Activated CD4-positive, alpha-beta T cell treated with anti-CD3 and anti-CD28 coated beads for 36 hours (primary cell): ENCODE data around the gene CAP2. TPM values are rescaled to one million over a fixed set of nuclear protein-coding genes. Genes with fewer than 3 reads are reported as not detected.
"Not testable (repeated sequence)": the region's sequence is repeated elsewhere in the genome, so short reads cannot be mapped to it uniquely, and the experiment has no call there.

Experiments used
- ATAC-seq: fragments of 200-7000 bp; cut with Tn5 transposase; one replicate; pipeline ENCODE4 v1.10.0; 2021; ENCODE audit warnings: mild to moderate bottlenecking, moderate library complexity
- CTCF ChIA-PET: fragments of 350-600 bp; sonication (Branson Sonifier 250); formaldehyde crosslinking; loops from one replicate; lab custom pipeline; 2021; ENCODE audit warnings: antibody characterized with exemption; lab: Charles Lee
- POLR2A ChIA-PET: fragments of 350-600 bp; sonication (Branson Sonifier 250); formaldehyde crosslinking; loops from one replicate; lab custom pipeline; 2021; ENCODE audit warnings: antibody characterized with exemption, inconsistent platforms; lab: Charles Lee
- DNase-seq: peaks from one replicate; pipeline ENCODE4 v3.0.0-alpha.2; 2020
- H3K27ac Mint-ChIP-seq: one replicate; pipeline ENCODE4 v1.8.0; 2021; ENCODE audit warnings: mixed read lengths
- H3K27me3 Mint-ChIP-seq: one replicate; pipeline ENCODE4 v1.8.0; 2021; ENCODE audit warnings: mixed read lengths
- H3K36me3 Mint-ChIP-seq: one replicate; pipeline ENCODE4 v1.8.0; 2021; ENCODE audit warnings: low read depth, mixed read lengths
- H3K4me1 Mint-ChIP-seq: one replicate; pipeline ENCODE4 v1.8.0; 2021; ENCODE audit warnings: mixed read lengths
- H3K4me3 Mint-ChIP-seq: one replicate; pipeline ENCODE4 v1.8.0; 2021; ENCODE audit warnings: mild to moderate bottlenecking, moderate library complexity, mixed read lengths
- H3K9me3 Mint-ChIP-seq: one replicate; pipeline ENCODE4 v1.8.0; 2021; ENCODE audit warnings: low read depth, mixed read lengths
- intact Hi-C, 2 experiments: fragments of 100-400 bp; cut with DNase I in 1 of 2; cut with micrococcal nuclease in 1 of 2; formaldehyde crosslinking; loops; one replicate each; pipeline versions ENCODE4 v1.14.2 to v1.15.1; 2022 to 2024; cut with DNase I, micrococcal nuclease
- total RNA-seq, 2 experiments: library from RNA; stranded (reverse); gene quantifications; one replicate each; pipeline ENCODE4 v1.2.3, GENCODE V29; 2021

Gene CAP2
- total RNA-seq, 2 experiments from 2014 or later = not detected

GRCh38 chr6:17421406-17421805 lies 28.0 kb downstream of the CAP2 start:
- no peak overlapping the region for H3K4me3 Mint-ChIP-seq
- POLR2A ChIA-PET = no interaction called here
- intact Hi-C loops = no loop called here

GRCh38 chr6:17423026-17423425 lies 29.6 kb downstream of the CAP2 start:
- Mint-ChIP-seq H3K27ac (no peak overlapping the region), H3K36me3 (no peaks in the 10 kb centered on the region), H3K4me3 (no peak overlapping the region), H3K9me3 (no peaks in the 10 kb centered on the region), H3K27me3 (peaks cover 20% of the 10 kb centered on the region), H3K4me1 (no peaks in the 10 kb centered on the region)
- CTCF ChIA-PET = interaction anchor here (1.1 kb wide), 1 partner anchor 41 kb away, joined by 4 read pairs; no protein-coding TSS in a partner anchor
- ATAC-seq (no peak), DNase-seq (no peak)
- POLR2A ChIA-PET = no interaction called here
- intact Hi-C loops = no loop called here

More at GRCh38 chr6:17421406-17421805, 28.0 kb downstream of the CAP2 start:
- CTCF ChIA-PET = no interaction called here
- no peak overlapping the region for H3K27ac Mint-ChIP-seq
- H3K36me3 Mint-ChIP-seq = no peaks in the 10 kb centered on the region
- H3K9me3 Mint-ChIP-seq = no peaks in the 10 kb centered on the region
- DNase-seq (no peak), ATAC-seq (no peak)
- no peaks in the 10 kb centered on the region for H3K4me1 Mint-ChIP-seq
- peaks cover 20% of the 10 kb centered on the region for H3K27me3 Mint-ChIP-seq

GRCh38 chr6:17427062-17427461 lies 33.7 kb downstream of the CAP2 start:
- H3K27me3 Mint-ChIP-seq = peaks cover 8% of the 10 kb centered on the region
- H3K36me3 Mint-ChIP-seq = no peaks in the 10 kb centered on the region
- ATAC-seq (no peak), DNase-seq (no peak)
- ChIA-PET CTCF (no interaction called here), POLR2A (no interaction called here)
- H3K4me3 Mint-ChIP-seq = no peak overlapping the region
- no peaks in the 10 kb centered on the region for H3K4me1 Mint-ChIP-seq
- H3K27ac Mint-ChIP-seq = no peak overlapping the region
- intact Hi-C loops = no loop called here
- H3K9me3 Mint-ChIP-seq = no peaks in the 10 kb centered on the region

- POLR2A ChIA-PET = no interaction called here
- Mint-ChIP-seq H3K36me3 (no peaks in the 10 kb centered on the region), H3K4me1 (no peaks in the 10 kb centered on the region), H3K27ac (no peak overlapping the region), H3K4me3 (no peak overlapping the region), H3K9me3 (no peaks in the 10 kb centered on the region), H3K27me3 (peaks cover 8% of the 10 kb centered on the region)
- intact Hi-C loops = no loop called here
- CTCF ChIA-PET = interaction anchor here (0.7 kb wide), 1 partner anchor 12 kb away, joined by 3 read pairs; no protein-coding TSS in a partner anchor
- ATAC-seq (no peak), DNase-seq (no peak)
Observed at GRCh38 chr6:17427617-17428016, 34.2 kb downstream of the CAP2 start.

GRCh38 chr6:17428595-17429120 lies 35.3 kb downstream of the CAP2 start:
- H3K4me1 Mint-ChIP-seq, H3K4me3 Mint-ChIP-seq, H3K27ac Mint-ChIP-seq, CTCF ChIA-PET, ATAC-seq, intact Hi-C loops, POLR2A ChIA-PET, DNase-seq, H3K9me3 Mint-ChIP-seq, H3K36me3 Mint-ChIP-seq: not testable (repeated sequence)
- H3K27me3 Mint-ChIP-seq = peaks cover 11% of the 10 kb centered on the region

GRCh38 chr6:17429383-17430061 lies 36.1 kb downstream of the CAP2 start:
- Mint-ChIP-seq H3K9me3 (no peaks in the 10 kb centered on the region), H3K4me3 (no peak overlapping the region), H3K4me1 (no peaks in the 10 kb centered on the region), H3K27me3 (peaks cover 11% of the 10 kb centered on the region), H3K27ac (no peak overlapping the region), H3K36me3 (no peaks in the 10 kb centered on the region)
- ChIA-PET CTCF (no interaction called here), POLR2A (no interaction called here)
- intact Hi-C loops = no loop called here
- ATAC-seq (no peak), DNase-seq (no peak)

- H3K27me3 Mint-ChIP-seq = peaks cover 10% of the 10 kb centered on the region
- ChIA-PET CTCF (no interaction called here), POLR2A (no interaction called here)
- intact Hi-C loops = no loop called here
- DNase-seq (no peak), ATAC-seq (no peak)
- H3K4me3 Mint-ChIP-seq = no peak overlapping the region
- no peaks in the 10 kb centered on the region for H3K36me3 Mint-ChIP-seq
- no peaks in the 10 kb centered on the region for H3K4me1 Mint-ChIP-seq
- no peak overlapping the region for H3K27ac Mint-ChIP-seq
- H3K9me3 Mint-ChIP-seq = no peaks in the 10 kb centered on the region
Observed at GRCh38 chr6:17431581-17431980, 38.2 kb downstream of the CAP2 start.

GRCh38 chr6:17432356-17432755 lies 39.0 kb downstream of the CAP2 start:
- Mint-ChIP-seq H3K27me3 (peaks cover 10% of the 10 kb centered on the region), H3K36me3 (no peaks in the 10 kb centered on the region), H3K27ac (no peak overlapping the region), H3K4me1 (no peaks in the 10 kb centered on the region), H3K9me3 (no peaks in the 10 kb centered on the region), H3K4me3 (no peak overlapping the region)
- ATAC-seq (no peak), DNase-seq (no peak)
- CTCF ChIA-PET = no interaction called here
- POLR2A ChIA-PET = no interaction called here
- intact Hi-C loops = no loop called here

GRCh38 chr6:17439243-17439993 lies 46.0 kb downstream of the CAP2 start:
- Mint-ChIP-seq H3K4me1 (no peaks in the 10 kb centered on the region), H3K27ac (no peak overlapping the region), H3K9me3 (no peaks in the 10 kb centered on the region), H3K4me3 (no peak overlapping the region), H3K27me3 (peaks cover 6% of the 10 kb centered on the region), H3K36me3 (no peaks in the 10 kb centered on the region)
- intact Hi-C loops = no loop called here
- ChIA-PET POLR2A (no interaction called here), CTCF (no interaction called here)
- DNase-seq = no peak
- ATAC-seq = no peak

GRCh38 chr6:17440811-17441210 lies 47.4 kb downstream of the CAP2 start:
- POLR2A ChIA-PET, H3K9me3 Mint-ChIP-seq, H3K36me3 Mint-ChIP-seq, DNase-seq, H3K27me3 Mint-ChIP-seq, H3K27ac Mint-ChIP-seq, H3K4me1 Mint-ChIP-seq, CTCF ChIA-PET, ATAC-seq, H3K4me3 Mint-ChIP-seq, intact Hi-C loops: not testable (repeated sequence)

- ChIA-PET CTCF (no interaction called here), POLR2A (no interaction called here)
- ATAC-seq (no peak), DNase-seq (no peak)
- Mint-ChIP-seq H3K36me3 (no peaks in the 10 kb centered on the region), H3K4me3 (no peak overlapping the region), H3K27me3 (peaks cover 13% of the 10 kb centered on the region), H3K4me1 (no peaks in the 10 kb centered on the region), H3K9me3 (no peaks in the 10 kb centered on the region), H3K27ac (no peak overlapping the region)
- intact Hi-C loops = no loop called here
Observed at GRCh38 chr6:17442196-17442595, 48.8 kb downstream of the CAP2 start.

GRCh38 chr6:17446713-17447112 lies 53.3 kb downstream of the CAP2 start:
- ATAC-seq (no peak), DNase-seq (no peak)
- no peak overlapping the region for H3K27ac Mint-ChIP-seq
- CTCF ChIA-PET = no interaction called here
- peaks cover 8% of the 10 kb centered on the region for H3K27me3 Mint-ChIP-seq
- H3K9me3 Mint-ChIP-seq = no peaks in the 10 kb centered on the region
- no peaks in the 10 kb centered on the region for H3K36me3 Mint-ChIP-seq
- H3K4me1 Mint-ChIP-seq = no peaks in the 10 kb centered on the region
- intact Hi-C loops = no loop called here
- H3K4me3 Mint-ChIP-seq = no peak overlapping the region
- POLR2A ChIA-PET = no interaction called here
